SK-N-SH treated with all-trans-retinoic acid at 6 μM for 48 hours (cell line): ENCODE results near the gene AADAC.

ENCODE experiments used
- OSR1 ChIP-seq: fragments of 250-450 bp; sonication (Bioruptor Pico); IDR thresholded peaks from 2 replicates; pipeline ENCODE4 v1.8.0; 2022; ENCODE audit warnings: moderate library complexity, mild to moderate bottlenecking, inconsistent platforms
- RARB ChIP-seq: fragments of 250-450 bp; sonication (Bioruptor Pico); IDR thresholded peaks from 2 replicates; pipeline ENCODE4 v1.8.0; 2021; ENCODE audit warnings: mild to moderate bottlenecking, moderate library complexity
- ZFP3 ChIP-seq: fragments of 250-450 bp; sonication (Bioruptor Pico); IDR thresholded peaks from 2 replicates; pipeline ENCODE4 v1.5.0; 2020; ENCODE audit warnings: mild to moderate bottlenecking, moderate library complexity
- ZNF8 ChIP-seq: fragments of 450-650 bp; formaldehyde crosslinking; IDR thresholded peaks from 2 replicates; pipeline ENCODE4 v1.5.0; 2020; ENCODE audit warnings: mild to moderate bottlenecking, moderate library complexity
- TF ChIP-seq, protein P1 (sequence below): fragments of 250-450 bp; sonication (Bioruptor Pico); IDR thresholded peaks from 2 replicates; pipeline ENCODE4 v1.5.1; 2021; ENCODE audit warnings: mild to moderate bottlenecking, moderate library complexity

DNA sequence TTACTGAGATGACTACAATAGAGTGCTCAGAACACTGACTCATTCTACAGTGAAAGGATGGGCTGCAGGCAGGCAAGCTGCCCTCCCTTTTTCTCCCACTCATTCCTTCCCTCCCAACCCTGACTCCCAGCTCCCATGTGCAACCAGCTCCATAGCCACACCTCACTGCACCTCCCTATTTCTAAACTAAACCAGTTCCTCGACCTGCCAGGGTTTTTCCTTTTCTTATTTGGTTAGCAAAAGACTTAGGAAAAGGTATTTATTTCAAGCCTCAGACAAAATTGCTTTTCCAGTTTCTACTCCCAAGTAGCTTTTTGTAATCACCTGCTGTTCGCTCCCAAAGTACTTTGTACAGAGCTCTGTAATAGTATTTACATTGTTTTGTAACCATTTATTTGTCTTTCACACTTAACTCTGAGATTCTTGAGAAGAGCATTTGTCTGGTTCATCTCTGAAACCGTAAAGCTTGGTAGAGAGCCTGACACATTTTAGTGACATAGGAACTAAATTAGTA lies 2.2 kb downstream of the AADAC start:
- TF ChIP-seq ZFP3 (CRISPR knock-in tag) = no peak
- TF ChIP-seq ZNF8 = no peak
- no peak for TF ChIP-seq RARB (CRISPR knock-in tag)
- TF ChIP-seq OSR1 (CRISPR knock-in tag) = no peak
- TF ChIP-seq, protein P1, sequence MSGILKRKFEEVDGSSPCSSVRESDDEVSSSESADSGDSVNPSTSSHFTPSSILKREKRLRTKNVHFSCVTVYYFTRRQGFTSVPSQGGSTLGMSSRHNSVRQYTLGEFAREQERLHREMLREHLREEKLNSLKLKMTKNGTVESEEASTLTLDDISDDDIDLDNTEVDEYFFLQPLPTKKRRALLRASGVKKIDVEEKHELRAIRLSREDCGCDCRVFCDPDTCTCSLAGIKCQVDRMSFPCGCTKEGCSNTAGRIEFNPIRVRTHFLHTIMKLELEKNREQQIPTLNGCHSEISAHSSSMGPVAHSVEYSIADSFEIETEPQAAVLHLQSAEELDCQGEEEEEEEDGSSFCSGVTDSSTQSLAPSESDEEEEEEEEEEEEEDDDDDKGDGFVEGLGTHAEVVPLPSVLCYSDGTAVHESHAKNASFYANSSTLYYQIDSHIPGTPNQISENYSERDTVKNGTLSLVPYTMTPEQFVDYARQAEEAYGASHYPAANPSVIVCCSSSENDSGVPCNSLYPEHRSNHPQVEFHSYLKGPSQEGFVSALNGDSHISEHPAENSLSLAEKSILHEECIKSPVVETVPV (CRISPR knock-in tag) = no peak
